GM18498 (cell line): ENCODE results near the gene HEXIM1.

ENCODE experiments used
- ATAC-seq: cut with Tn5 transposase; IDR thresholded peaks from one replicate; pipeline ENCODE4 v1.9.1; 2021; ENCODE audit warnings: mild to moderate bottlenecking, moderate library complexity; ENCODE audit not compliant: unreplicated experiment

The HEXIM1 gene

DNA sequence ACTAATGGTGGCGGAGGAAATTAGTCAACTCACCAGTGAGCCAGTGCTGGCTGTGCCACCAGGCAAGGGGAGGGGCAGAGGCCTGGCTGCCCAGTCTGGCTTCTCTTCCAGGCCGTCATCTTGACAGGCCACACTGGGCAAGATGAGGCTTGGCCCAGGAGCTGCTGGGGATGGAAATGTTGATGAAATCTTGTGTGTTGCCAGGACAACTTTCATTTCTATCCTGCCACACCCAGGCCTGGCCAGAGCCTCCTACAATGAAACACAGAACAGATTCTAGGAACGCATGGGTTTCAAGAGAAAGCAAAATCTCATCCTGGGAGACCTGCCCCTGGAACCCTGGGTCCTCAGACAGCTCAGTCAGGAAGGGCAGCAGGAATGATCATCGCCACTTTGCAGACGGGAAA is 22.7 kb downstream of the HEXIM1 start:
- ATAC-seq = no peak

- no peak for ATAC-seq
Measured at GRCh38 chr17:45171338-45172231, 23.3 kb downstream of the HEXIM1 start.

DNA sequence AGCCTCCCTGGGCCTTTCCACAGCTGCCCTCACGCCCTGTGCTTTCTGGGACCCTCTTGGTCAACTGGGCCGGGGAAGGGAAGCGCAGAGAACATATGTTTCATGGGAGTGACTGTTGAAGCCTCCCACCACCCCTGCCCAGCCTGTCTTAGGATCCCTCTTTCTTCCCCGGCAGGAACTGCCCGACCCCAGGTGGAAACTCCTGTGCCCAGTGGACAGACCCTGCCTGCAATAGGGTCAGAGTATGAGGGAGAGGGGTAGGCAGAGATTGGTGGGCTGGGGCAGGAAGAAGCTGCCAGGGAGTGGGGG is 23.9 kb downstream of the HEXIM1 start:
- ATAC-seq = no peak

DNA sequence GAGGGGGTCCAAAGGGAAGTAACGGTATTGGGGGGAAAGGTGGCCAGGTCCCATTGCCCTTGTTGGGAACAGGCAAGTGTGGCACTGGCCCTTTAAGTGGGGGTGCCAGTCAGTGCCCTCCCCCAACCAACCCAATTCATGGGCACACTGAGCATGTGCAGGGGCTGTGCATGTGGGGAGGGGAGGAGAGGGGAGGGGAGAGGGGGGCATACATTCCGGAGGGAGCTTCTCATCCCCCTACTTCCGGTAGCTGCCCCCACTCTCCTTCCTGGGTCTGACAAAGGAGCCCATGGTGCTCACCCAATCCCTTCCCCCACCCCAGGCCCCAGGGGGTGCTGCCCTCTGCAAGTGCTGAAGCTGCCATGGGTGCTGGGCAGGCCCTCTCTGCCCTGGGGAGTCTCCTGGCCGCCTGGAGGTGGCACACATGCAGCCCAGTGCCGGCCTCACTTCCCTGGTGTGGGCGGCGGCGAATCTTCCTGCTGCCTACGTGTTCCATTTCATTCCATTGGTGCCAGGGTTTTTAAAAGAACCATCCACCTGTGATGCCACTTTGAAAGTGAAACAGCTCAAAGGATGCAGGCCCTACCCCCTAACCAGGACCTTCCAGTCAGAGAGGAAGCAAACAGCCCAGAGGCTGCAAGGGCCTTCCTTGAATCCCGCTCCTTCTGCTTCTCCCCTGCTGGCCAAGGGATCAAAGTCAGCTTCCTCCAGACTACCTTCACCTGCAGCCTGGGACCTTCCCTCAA is 24.4 kb downstream of the HEXIM1 start:
- ATAC-seq = peak; percentile 63

DNA sequence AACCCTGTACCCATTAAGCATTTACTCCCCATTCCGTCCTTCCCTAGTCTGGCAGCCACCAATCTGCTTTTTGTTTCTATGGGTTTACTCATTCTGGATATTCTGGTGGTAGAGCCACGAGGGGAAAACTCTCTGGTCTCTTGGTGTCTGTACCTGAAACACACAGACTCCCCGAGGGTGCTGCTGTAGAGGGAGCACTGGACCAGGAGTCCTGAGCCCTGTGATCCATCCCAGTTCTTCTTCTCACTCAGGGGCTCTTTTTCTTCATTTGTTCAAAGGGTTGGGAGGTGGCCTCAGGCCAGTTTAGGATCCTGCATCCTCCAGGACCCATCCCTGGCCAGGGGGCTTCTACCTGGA is 27.5 kb downstream of the HEXIM1 start:
- ATAC-seq = no peak

DNA sequence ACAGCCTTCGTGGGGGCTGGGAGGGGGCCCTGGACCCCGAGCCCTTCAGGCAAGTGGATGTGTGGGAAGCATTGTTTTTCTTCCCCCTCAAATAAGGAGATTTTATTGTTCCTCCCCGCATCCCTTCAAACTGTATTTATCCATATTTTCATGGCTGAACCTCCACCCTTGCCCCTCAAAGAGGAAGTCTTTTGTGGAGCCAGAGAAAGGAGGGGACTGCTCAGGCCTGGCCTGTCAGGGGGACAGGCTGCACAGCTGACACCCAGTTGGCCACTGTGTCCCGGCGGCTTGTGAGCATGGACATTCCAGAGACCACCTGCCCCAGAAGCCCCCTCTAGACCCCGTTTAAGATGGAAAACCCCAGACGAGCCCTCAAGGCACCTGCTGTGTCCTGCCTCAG is 29.3 kb downstream of the HEXIM1 start:
- ATAC-seq = no peak

DNA sequence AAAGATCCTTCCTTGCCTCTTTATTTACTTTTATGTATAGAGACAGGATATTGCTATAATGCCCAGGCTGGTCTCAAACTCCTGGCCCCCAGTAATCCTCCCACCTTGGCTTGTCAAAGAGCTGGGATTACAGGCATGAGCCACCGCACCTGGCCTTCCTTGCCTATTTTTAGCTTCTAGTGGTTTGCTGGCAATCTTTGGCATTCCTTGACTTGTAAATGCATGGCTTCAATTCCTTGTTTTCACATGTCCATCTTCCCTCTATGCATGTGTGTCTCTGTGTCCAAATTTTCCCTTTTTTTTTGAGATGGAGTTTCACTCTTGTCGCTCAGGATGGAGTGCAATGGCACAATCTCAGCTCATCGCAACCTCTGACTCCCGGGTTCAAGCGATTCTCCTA is 35.9 kb downstream of the HEXIM1 start:
- no peak for ATAC-seq

- no peak for ATAC-seq
Measured at GRCh38 chr17:45186801-45187354, 38.6 kb downstream of the HEXIM1 start.

GRCh38 chr17:45189009-45189408 is 40.7 kb downstream of the HEXIM1 start:
- ATAC-seq = no peak

GRCh38 chr17:45190503-45191255 is 42.4 kb downstream of the HEXIM1 start:
- ATAC-seq = no peak

DNA sequence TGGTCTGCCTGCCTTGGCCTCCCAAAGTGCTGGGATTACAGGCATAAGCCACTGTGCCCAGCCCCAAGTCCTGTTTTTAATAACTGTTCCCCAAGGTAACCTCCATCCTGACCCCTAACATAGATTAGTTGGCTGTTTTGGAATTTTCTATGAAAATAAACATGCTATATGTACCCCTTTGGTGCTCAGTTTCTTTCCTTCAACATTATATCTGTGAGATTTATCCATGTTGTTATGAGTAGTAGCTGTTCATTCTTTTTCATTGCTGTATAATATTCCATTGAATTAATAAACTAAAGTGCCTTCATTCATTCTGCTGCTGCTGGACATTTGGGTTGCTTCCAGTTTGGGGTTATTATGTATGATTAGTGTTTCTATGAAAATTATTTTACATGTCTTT is 47.1 kb downstream of the HEXIM1 start:
- no peak for ATAC-seq

DNA sequence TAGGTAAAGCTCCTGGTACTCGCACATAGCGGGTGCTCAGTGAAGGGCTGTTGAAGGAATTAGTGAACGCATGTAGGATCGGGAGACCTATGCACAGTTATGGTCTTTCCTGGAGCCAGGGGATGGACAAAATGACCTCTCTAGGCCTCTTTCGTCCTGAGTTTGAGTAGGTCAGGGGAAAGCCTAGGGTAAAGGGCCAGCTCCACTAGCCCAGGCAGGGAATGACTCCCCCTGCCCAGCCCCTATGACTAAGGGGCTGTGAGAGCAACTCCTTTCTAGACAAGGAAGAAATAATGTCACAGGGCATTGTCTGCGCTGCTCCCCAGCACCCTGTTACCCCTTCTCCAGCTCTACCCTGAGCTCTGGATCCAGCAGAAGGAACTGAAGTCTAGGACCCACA is 48.8 kb downstream of the HEXIM1 start:
- ATAC-seq = no peak

DNA sequence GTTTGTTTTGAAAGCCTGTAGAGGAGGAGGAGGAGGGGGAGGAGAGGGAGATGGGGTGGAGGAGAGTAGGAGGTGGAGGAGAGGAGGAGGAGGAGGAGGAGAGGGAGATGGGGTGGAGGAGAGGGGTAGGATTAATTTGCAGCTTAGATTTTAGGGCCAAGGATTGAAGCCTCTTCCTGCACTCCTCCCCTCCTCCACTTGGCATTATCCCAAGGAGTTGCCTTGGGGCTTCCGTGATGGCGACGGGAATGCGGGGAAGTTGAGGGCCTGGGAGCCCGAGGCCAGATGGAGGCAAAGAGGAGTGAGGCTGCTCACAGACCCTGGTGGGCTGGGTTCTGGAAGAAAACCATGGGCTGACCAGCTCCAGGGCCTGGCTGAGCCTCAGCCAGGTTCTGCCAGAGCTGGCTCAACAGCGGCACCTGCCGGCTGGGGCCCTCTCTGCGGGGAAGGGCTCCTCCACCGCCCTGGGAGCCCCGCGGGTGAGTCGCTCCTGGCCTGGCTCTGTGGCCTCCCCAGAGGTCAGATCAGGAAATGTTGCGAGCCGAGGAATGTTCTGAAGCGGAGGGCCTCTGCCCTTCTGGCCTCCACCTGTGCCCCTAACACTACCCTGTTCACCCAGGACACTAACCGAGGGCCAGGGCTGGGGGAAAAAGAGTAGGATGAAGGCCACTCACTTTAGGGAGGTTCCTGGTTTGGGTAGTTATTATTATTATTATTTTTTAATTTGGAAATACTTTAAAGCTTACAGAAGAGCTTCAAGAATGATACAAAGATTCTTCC is 49.5 kb downstream of the HEXIM1 start:
- peak; percentile 86 for ATAC-seq

- no peak for ATAC-seq
Measured at GRCh38 chr17:45200701-45201100, 52.4 kb downstream of the HEXIM1 start.

DNA sequence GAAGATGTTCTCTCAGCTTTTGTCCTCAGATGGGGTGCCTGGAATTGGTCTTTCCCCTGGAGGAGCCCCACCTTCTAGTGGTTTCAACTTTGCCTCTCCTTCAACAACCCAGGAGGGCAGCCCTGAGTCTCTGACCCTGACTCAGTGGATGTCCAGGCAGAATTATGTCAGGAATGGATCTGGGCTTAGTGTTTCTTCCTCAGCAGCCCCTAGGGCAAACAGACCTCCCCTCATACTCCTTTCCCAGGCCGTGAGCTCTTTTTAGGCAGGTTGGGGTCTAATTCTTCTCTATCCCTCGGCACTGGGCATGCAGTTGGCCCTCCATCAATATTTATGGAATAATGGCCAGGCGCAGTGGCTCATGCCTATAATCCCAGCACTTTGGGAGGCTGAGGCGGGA is 53.2 kb downstream of the HEXIM1 start:
- ATAC-seq = no peak
